Panc1 (cell line): ENCODE measurements around the gene POFUT1. TPM values are rescaled to one million over a fixed set of nuclear protein-coding genes. Genes with fewer than 3 reads are reported as not detected.

Source experiments
- ATAC-seq: fragments of 200-7000 bp; cut with Tn5 transposase; 2 replicates; pipeline ENCODE4 v1.9.1; 2020; ENCODE audit warnings: mild to moderate bottlenecking, moderate library complexity
- BruUV-seq: library from RNA; stranded (reverse); fragments of 400-500 nt; replicated peaks from 2 replicates; lab custom pipeline; 2021; lab: Mats Ljungman, UMichigan
- CTCF ChIA-PET: fragments of 300-600 bp; sonication (Branson Sonifier 250); formaldehyde crosslinking; loops from one replicate; lab custom pipeline; 2022; ENCODE audit warnings: antibody characterized with exemption; lab: Charles Lee
- POLR2A ChIA-PET: fragments of 300-600 bp; sonication (Branson Sonifier 250); formaldehyde crosslinking; loops from one replicate; lab custom pipeline; 2022; ENCODE audit warnings: antibody characterized with exemption; lab: Charles Lee
- DNase-seq: peaks from one replicate; pipeline ENCODE4 v3.0.0-alpha.2; 2010; ENCODE audit warnings: low read depth, low spot score
- H3K27ac ChIP-seq: 2 replicates; pipeline ENCODE4 v1.5.1; 2011; ENCODE audit warnings: mild to moderate bottlenecking, low read length, inconsistent platforms
- H3K27me3 ChIP-seq: fragments of 200-500 bp; sonication (Bioruptor generic); 2 replicates; pipeline ENCODE4 v1.6.0; 2014; ENCODE audit warnings: low read length, inconsistent platforms; ENCODE audit not compliant: control insufficient read depth, insufficient read depth
- H3K36me3 ChIP-seq: fragments of 200-500 bp; sonication (Bioruptor generic); 2 replicates; pipeline ENCODE4 v1.5.1; 2014; ENCODE audit warnings: inconsistent platforms, mild to moderate bottlenecking, low read length, moderate library complexity; ENCODE audit not compliant: control insufficient read depth, insufficient read depth
- H3K4me1 ChIP-seq: 2 replicates; pipeline ENCODE4 v1.5.1; 2011; ENCODE audit warnings: inconsistent platforms, mild to moderate bottlenecking, low read length, moderate library complexity; ENCODE audit not compliant: control insufficient read depth, insufficient read depth
- H3K4me3 ChIP-seq, 2 experiments: 2 replicates each; pipeline ENCODE4 v1.5.1; 2011 to 2012; ENCODE audit warnings: low read depth in 2 of 2, low read length in 2 of 2, mild to moderate bottlenecking in 2 of 2, inconsistent platforms in 1 of 2, moderate library complexity in 1 of 2
- H3K9me3 ChIP-seq: fragments of 200-500 bp; sonication (Bioruptor generic); 2 replicates; pipeline ENCODE4 v1.5.1; 2014; ENCODE audit warnings: low read depth, mild to moderate bottlenecking, inconsistent platforms, low read length, moderate library complexity; ENCODE audit not compliant: control insufficient read depth, insufficient read depth
- POLR2AphosphoS5 ChIP-seq: IDR thresholded peaks from 2 replicates; pipeline ENCODE4 v1.6.1; 2012; ENCODE audit warnings: mild to moderate bottlenecking, low read depth, low read length, moderate library complexity
- SIN3A ChIP-seq: IDR thresholded peaks from 2 replicates; pipeline ENCODE4 v1.6.1; 2012; ENCODE audit warnings: low read depth, mild to moderate bottlenecking, low read length, moderate library complexity, borderline replicate concordance; ENCODE audit not compliant: insufficient read depth
- TCF7L2 ChIP-seq: IDR thresholded peaks from 2 replicates; pipeline ENCODE4 v1.6.1; 2011; ENCODE audit warnings: mild to moderate bottlenecking, low read depth, low read length, inconsistent platforms
- in situ Hi-C: cut with HindIII; loops from 2 replicates; pipeline ENCODE4 v1.10.0; 2016; ENCODE audit warnings: low sequenced_read_pairs, low pct_unique_long_range_greater_than_20kb
- intact Hi-C: fragments of 100-400 bp; cut with micrococcal nuclease; formaldehyde crosslinking; loops from one replicate; pipeline ENCODE4 v1.10.0; 2022; ENCODE audit not compliant: unreplicated experiment
- total RNA-seq: library from RNA; stranded (reverse); gene quantifications from one replicate; pipeline ENCODE4 v1.2.1, GENCODE V29; 2021; ENCODE audit not compliant: unreplicated experiment
- TF ChIP-seq, protein P1 (sequence below): fragments of 450-650 bp; IDR thresholded peaks from 2 replicates; pipeline ENCODE4 v1.5.1; 2017; ENCODE audit warnings: mild to moderate bottlenecking
- TF ChIP-seq, protein P2 (sequence below), 2 experiments: IDR thresholded peaks; 2 replicates each; pipeline ENCODE4 v1.6.1; 2011 to 2012; ENCODE audit warnings: low read depth in 2 of 2, control low read depth in 1 of 2, low read length in 1 of 2, mild to moderate bottlenecking in 1 of 2, moderate library complexity in 1 of 2; ENCODE audit not compliant: insufficient read depth in 1 of 2

Gene POFUT1
- total RNA-seq, 1 experiment from 2014 or later: 138 TPM

DNA sequence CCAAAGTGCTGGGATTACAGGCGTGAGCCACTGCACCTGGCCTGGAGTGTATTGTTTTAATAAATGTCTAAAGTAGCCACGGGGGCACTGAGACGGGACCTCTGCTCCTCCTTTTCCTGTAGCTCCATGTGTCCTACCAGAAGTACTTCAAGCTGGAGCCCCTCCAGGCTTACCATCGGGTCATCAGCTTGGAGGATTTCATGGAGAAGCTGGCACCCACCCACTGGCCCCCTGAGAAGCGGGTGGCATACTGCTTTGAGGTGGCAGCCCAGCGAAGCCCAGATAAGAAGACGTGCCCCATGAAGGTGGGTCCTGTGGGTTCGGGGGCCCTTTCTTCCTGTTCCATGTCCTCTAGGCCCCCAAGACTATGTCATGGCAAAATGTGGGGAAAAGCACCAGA is 7.5 kb downstream of the POFUT1 start:
- no peak overlapping the region for H3K27ac ChIP-seq
- in situ Hi-C loops (loop anchor here (10.0 kb wide), 1 partner anchor 170 kb away; no protein-coding TSS in a partner anchor), intact Hi-C loops (no loop called here)
- ChIA-PET POLR2A (interaction anchor here (1.5 kb wide), 1 partner anchor 9 kb away, joined by 4 read pairs; no protein-coding TSS in a partner anchor), CTCF (no interaction called here)
- no TSS peak for BruUV-seq
- DNase-seq (no peak), ATAC-seq (no peak)
- H3K4me3 ChIP-seq: no peak overlapping the region
- no peaks in the 10 kb centered on the region for H3K9me3 ChIP-seq
- H3K36me3 ChIP-seq: peaks cover 14% of the 10 kb centered on the region
- no peaks in the 10 kb centered on the region for H3K4me1 ChIP-seq
- TF ChIP-seq TCF7L2 (no peak), SIN3A (no peak), POLR2AphosphoS5 (no peak)
- TF ChIP-seq, protein P1, sequence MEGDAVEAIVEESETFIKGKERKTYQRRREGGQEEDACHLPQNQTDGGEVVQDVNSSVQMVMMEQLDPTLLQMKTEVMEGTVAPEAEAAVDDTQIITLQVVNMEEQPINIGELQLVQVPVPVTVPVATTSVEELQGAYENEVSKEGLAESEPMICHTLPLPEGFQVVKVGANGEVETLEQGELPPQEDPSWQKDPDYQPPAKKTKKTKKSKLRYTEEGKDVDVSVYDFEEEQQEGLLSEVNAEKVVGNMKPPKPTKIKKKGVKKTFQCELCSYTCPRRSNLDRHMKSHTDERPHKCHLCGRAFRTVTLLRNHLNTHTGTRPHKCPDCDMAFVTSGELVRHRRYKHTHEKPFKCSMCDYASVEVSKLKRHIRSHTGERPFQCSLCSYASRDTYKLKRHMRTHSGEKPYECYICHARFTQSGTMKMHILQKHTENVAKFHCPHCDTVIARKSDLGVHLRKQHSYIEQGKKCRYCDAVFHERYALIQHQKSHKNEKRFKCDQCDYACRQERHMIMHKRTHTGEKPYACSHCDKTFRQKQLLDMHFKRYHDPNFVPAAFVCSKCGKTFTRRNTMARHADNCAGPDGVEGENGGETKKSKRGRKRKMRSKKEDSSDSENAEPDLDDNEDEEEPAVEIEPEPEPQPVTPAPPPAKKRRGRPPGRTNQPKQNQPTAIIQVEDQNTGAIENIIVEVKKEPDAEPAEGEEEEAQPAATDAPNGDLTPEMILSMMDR: no peak
- TF ChIP-seq, protein P2, sequence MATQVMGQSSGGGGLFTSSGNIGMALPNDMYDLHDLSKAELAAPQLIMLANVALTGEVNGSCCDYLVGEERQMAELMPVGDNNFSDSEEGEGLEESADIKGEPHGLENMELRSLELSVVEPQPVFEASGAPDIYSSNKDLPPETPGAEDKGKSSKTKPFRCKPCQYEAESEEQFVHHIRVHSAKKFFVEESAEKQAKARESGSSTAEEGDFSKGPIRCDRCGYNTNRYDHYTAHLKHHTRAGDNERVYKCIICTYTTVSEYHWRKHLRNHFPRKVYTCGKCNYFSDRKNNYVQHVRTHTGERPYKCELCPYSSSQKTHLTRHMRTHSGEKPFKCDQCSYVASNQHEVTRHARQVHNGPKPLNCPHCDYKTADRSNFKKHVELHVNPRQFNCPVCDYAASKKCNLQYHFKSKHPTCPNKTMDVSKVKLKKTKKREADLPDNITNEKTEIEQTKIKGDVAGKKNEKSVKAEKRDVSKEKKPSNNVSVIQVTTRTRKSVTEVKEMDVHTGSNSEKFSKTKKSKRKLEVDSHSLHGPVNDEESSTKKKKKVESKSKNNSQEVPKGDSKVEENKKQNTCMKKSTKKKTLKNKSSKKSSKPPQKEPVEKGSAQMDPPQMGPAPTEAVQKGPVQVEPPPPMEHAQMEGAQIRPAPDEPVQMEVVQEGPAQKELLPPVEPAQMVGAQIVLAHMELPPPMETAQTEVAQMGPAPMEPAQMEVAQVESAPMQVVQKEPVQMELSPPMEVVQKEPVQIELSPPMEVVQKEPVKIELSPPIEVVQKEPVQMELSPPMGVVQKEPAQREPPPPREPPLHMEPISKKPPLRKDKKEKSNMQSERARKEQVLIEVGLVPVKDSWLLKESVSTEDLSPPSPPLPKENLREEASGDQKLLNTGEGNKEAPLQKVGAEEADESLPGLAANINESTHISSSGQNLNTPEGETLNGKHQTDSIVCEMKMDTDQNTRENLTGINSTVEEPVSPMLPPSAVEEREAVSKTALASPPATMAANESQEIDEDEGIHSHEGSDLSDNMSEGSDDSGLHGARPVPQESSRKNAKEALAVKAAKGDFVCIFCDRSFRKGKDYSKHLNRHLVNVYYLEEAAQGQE (IDR thresholded peaks at IDR 0.05; ENCODE audit: insufficient read depth in 1 of 2, low read depth in 2 of 2, low read length in 1 of 2): no peak
- no peaks in the 10 kb centered on the region for H3K27me3 ChIP-seq

DNA sequence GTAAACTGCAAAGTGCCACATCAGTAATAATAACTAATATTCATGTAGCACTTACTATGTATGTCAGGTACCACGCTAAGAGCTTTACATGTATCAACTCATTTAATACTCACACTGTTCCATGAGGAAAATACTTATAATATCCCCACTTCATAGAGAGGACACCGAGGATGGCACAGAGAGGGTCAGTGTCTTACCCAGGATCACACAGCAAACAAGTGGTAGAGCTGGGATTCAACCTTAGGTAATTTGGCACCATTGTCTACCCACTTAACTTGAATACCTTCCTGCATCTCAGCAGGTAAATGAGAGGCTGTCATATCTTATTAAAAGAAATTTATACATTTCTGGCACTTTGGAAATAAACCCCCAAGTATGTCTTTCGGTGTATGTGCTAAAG is 8.0 kb downstream of the POFUT1 start:
- TF ChIP-seq, protein P2 (IDR thresholded peaks at IDR 0.05; ENCODE audit: insufficient read depth in 1 of 2, low read depth in 2 of 2, low read length in 1 of 2): no peak
- Histone ChIP-seq H3K9me3 (no peaks in the 10 kb centered on the region), H3K36me3 (peaks cover 12% of the 10 kb centered on the region), H3K4me1 (no peaks in the 10 kb centered on the region), H3K27ac (no peak overlapping the region), H3K4me3 (no peak overlapping the region), H3K27me3 (no peaks in the 10 kb centered on the region)
- intact Hi-C loops (no loop called here), in situ Hi-C loops (loop anchor here (10.0 kb wide), 1 partner anchor 171 kb away; no protein-coding TSS in a partner anchor)
- POLR2A ChIA-PET: interaction anchor here (0.5 to 1.5 kb wide), 2 partner anchors 9 to 99 kb away, joined by 4 read pairs; no protein-coding TSS in a partner anchor
- ATAC-seq (no peak), DNase-seq (no peak)
- CTCF ChIA-PET: no interaction called here
- BruUV-seq: no TSS peak
